ENCODE data around the gene PLA2G2C. TPM values are rescaled to one million over a fixed set of nuclear protein-coding genes. Genes with fewer than 3 reads are reported as not detected.
A peak's percentile ranks its signal among the peaks of the same experiment; 100 is the strongest.
"Not testable (repeated sequence)": the region's sequence is repeated elsewhere in the genome, so short reads cannot be mapped to it uniquely, and the experiment has no call there.

PLA2G2C gene
- total and polyA plus RNA-seq, 2 of the 13 experiments (the other 11 are each of a cell fraction or from before 2014, with no cell fraction given): not detected

DNA sequence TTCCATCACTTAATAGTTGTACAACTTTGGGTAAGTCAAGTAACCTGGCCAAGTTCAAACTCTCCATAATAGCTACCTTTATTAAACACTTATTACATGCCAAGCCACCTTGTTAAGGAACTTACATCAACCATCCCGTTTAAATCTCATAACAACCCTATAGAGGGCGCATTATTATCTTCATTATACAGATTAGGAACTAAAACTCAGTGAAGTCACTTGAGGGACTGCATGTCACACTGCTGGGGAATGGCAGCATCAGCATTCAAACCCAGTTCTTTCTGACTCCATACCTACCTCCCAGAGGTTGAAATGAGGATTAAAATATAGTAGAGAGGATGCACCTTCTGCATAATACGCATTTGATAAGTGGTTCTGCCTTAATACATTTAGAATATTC lies 47.1 kb upstream of the PLA2G2C start (continued):
- peak; percentile 22; the same call in 1 of the 2 replicates for TF ChIP-seq STAG1 (CRISPR knock-in tag; IDR thresholded peaks at IDR 0.05)
- no peak for TF ChIP-seq TARDBP (CRISPR knock-in tag; IDR thresholded peaks at IDR 0.05)
- no peak for TF ChIP-seq ZNF337 (CRISPR knock-in tag; IDR thresholded peaks at IDR 0.05; ENCODE audit: borderline replicate concordance, low read depth)
- no peak for TF ChIP-seq ARID3A (IDR thresholded peaks at IDR 0.05; ENCODE audit: low read depth, low read length)

- H3K27ac ChIP-seq (ENCODE audit: extremely low read length, insufficient read depth, low read length); H3K9me3 ChIP-seq (ENCODE audit: low read length); H4K20me1 ChIP-seq (ENCODE audit: insufficient read depth, low read length); POLR2A ChIA-PET; BruUV-seq (replicated peaks); H3K79me2 ChIP-seq (ENCODE audit: insufficient read depth, low read length); FAIRE-seq; H3K4me2 ChIP-seq (ENCODE audit: low read depth, low read length); intact Hi-C loops (cut with micrococcal nuclease; ENCODE audit: unreplicated experiment); H3K4me3 ChIP-seq (replicated peaks in 1 of 3; ENCODE audit: insufficient read depth in 1 of 3, low read depth in 2 of 3, low read length in 3 of 3); H3K9ac ChIP-seq (ENCODE audit: insufficient read depth, low read depth, low read length); ATAC-seq; CTCF ChIA-PET (ENCODE audit: low intra/inter-chr PET ratio, low total read pairs); DNase-seq (ENCODE audit: low spot score); H3K36me3 ChIP-seq (replicated peaks in 1 of 2; ENCODE audit: control insufficient read depth in 1 of 2, insufficient read depth in 2 of 2, low read length in 2 of 2); H2AFZ ChIP-seq (ENCODE audit: low read length); H3K4me1 ChIP-seq (ENCODE audit: insufficient read depth, low read length); in situ Hi-C loops (cut with HindIII; ENCODE audit: extremely low pct_ligation_motif_present, low pct_unique_long_range_greater_than_20kb): not testable (repeated sequence)
- H3K27me3 ChIP-seq (ENCODE audit: control insufficient read depth in 1 of 2, insufficient read depth in 2 of 2, low read length in 2 of 2): peaks cover 2 to 44% of the 10 kb centered on the region in 2 experiments; a peak in 2 of 5 replicates
- 20% methylated on average over 6 of the region's 7 CpGs for WGBS (ENCODE audit: low lambda C conversion rate)
Measured at GRCh38 chr1:20232564-20232963, 46.2 kb upstream of the PLA2G2C start.

DNA sequence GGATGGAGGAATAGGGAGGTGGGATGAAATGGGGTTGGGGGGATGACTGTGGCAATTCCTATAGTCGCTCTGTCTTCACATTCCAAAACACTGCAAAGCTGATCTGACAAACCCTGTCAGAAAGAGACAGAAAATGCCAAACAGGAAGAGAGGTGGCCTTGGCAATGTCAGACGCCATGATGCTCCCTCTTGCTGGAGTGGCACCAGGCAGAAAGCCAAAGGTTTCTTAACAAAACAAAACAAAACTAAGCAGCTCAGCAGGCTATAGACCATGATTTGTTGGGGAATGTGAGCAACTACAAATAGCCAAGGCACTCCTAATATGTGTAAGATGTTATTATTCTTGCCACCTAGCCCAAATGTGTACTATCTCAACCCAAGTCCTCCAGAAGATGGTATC lies 42.9 kb upstream of the PLA2G2C start:
- Histone ChIP-seq H3K4me2 (ENCODE audit: low read depth, low read length) (no peak overlapping the region), H3K36me3 (replicated peaks in 1 of 2; ENCODE audit: control insufficient read depth in 1 of 2, insufficient read depth in 2 of 2, low read length in 2 of 2) (no peaks in the 10 kb centered on the region), H3K4me1 (ENCODE audit: insufficient read depth, low read length) (no peaks in the 10 kb centered on the region), H3K9me3 (ENCODE audit: low read length) (no peaks in the 10 kb centered on the region), H3K27me3 (ENCODE audit: control insufficient read depth in 1 of 2, insufficient read depth in 2 of 2, low read length in 2 of 2) (peaks cover 2 to 62% of the 10 kb centered on the region in 2 experiments; a peak in 2 of 5 replicates), H4K20me1 (ENCODE audit: insufficient read depth, low read length) (no peaks in the 10 kb centered on the region), H3K27ac (ENCODE audit: extremely low read length, insufficient read depth, low read length) (no peak overlapping the region), H3K4me3 (replicated peaks in 1 of 3; ENCODE audit: insufficient read depth in 1 of 3, low read depth in 2 of 3, low read length in 3 of 3) (no peak overlapping the region), H3K79me2 (ENCODE audit: insufficient read depth, low read length) (no peaks in the 10 kb centered on the region), H3K9ac (ENCODE audit: insufficient read depth, low read depth, low read length) (no peak overlapping the region), H2AFZ (ENCODE audit: low read length) (no peak overlapping the region)
- no TSS peak for BruUV-seq (replicated peaks)
- CTCF ChIA-PET (ENCODE audit: low intra/inter-chr PET ratio, low total read pairs): no interaction called here
- 5% methylated on average over 2 of the region's 2 CpGs for WGBS (ENCODE audit: low lambda C conversion rate)
- ATAC-seq (no peak), FAIRE-seq (no peak), DNase-seq (ENCODE audit: low spot score) (no peak)
- in situ Hi-C loops (cut with HindIII; ENCODE audit: extremely low pct_ligation_motif_present, low pct_unique_long_range_greater_than_20kb): no loop called here
- intact Hi-C loops (cut with micrococcal nuclease; ENCODE audit: unreplicated experiment): no loop called here
- POLR2A ChIA-PET: no interaction called here
- no peak for TF ChIP-seq ZSCAN31 (CRISPR knock-in tag; IDR thresholded peaks at IDR 0.05; ENCODE audit: low read depth)
- TF ChIP-seq ZNF605 (CRISPR knock-in tag; IDR thresholded peaks at IDR 0.05): no peak
- no peak for TF ChIP-seq ZNF549 (CRISPR knock-in tag; IDR thresholded peaks at IDR 0.05)
- no peak for TF ChIP-seq SAP130 (CRISPR knock-in tag; IDR thresholded peaks at IDR 0.05; ENCODE audit: low read depth)
- TF ChIP-seq HMG20A (CRISPR knock-in tag; IDR thresholded peaks at IDR 0.05; ENCODE audit: borderline replicate concordance): no peak
- no peak for TF ChIP-seq KLF11 (CRISPR knock-in tag; IDR thresholded peaks at IDR 0.05)
- no peak for TF ChIP-seq TFDP2 (CRISPR knock-in tag; IDR thresholded peaks at IDR 0.05)
- no peak for TF ChIP-seq BRF2 (CRISPR knock-in tag; IDR thresholded peaks at IDR 0.05)
- no peak for TF ChIP-seq ZNF224 (CRISPR knock-in tag; IDR thresholded peaks at IDR 0.05)
- TF ChIP-seq ZNF547 (CRISPR knock-in tag; IDR thresholded peaks at IDR 0.05): no peak
- TF ChIP-seq NR2C2 (CRISPR knock-in tag; IDR thresholded peaks at IDR 0.05; ENCODE audit: borderline replicate concordance): no peak

Data from HepG2 (cell line).